ENCODE data around the gene SHMT2.

Gene SHMT2

DNA sequence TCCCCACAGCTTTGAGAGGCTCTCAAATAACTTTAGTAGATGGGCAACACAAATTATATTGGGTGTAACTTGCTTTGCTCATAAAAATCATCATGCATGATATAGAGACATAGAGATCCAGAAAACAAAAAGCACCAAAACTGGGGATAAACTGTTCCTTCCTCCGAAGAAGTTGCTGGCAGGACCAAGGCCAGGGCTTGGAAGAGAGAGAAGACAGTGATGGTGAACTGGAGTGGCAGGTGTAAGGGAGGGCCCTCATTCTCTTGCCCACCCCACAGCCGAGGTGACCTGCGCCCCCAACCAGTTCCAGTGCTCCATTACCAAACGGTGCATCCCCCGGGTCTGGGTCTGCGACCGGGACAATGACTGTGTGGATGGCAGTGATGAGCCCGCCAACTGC lies 28.3 kb upstream of the SHMT2 start:
- TF ChIP-seq, protein P1, sequence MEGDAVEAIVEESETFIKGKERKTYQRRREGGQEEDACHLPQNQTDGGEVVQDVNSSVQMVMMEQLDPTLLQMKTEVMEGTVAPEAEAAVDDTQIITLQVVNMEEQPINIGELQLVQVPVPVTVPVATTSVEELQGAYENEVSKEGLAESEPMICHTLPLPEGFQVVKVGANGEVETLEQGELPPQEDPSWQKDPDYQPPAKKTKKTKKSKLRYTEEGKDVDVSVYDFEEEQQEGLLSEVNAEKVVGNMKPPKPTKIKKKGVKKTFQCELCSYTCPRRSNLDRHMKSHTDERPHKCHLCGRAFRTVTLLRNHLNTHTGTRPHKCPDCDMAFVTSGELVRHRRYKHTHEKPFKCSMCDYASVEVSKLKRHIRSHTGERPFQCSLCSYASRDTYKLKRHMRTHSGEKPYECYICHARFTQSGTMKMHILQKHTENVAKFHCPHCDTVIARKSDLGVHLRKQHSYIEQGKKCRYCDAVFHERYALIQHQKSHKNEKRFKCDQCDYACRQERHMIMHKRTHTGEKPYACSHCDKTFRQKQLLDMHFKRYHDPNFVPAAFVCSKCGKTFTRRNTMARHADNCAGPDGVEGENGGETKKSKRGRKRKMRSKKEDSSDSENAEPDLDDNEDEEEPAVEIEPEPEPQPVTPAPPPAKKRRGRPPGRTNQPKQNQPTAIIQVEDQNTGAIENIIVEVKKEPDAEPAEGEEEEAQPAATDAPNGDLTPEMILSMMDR (IDR thresholded peaks at IDR 0.05): no peak
- H3K27me3 ChIP-seq (ENCODE audit: control insufficient read depth, insufficient read depth, low read length): no peaks in the 10 kb centered on the region
- no peak overlapping the region for H3K4me2 ChIP-seq (ENCODE audit: low read length)
- H3K36me3 ChIP-seq (ENCODE audit: control insufficient read depth, insufficient read depth, low read length): no peaks in the 10 kb centered on the region
- no peak overlapping the region for H3K27ac ChIP-seq
- no peaks in the 10 kb centered on the region for H3K79me2 ChIP-seq
- H3K4me1 ChIP-seq: no peaks in the 10 kb centered on the region
- no peak overlapping the region for H3K9ac ChIP-seq
- H3K9me3 ChIP-seq (ENCODE audit: control insufficient read depth, low read length): no peaks in the 10 kb centered on the region
- H3K4me3 ChIP-seq (ENCODE audit: low read depth, low read length): no peak overlapping the region
- no peak overlapping the region for H2AFZ ChIP-seq

DNA sequence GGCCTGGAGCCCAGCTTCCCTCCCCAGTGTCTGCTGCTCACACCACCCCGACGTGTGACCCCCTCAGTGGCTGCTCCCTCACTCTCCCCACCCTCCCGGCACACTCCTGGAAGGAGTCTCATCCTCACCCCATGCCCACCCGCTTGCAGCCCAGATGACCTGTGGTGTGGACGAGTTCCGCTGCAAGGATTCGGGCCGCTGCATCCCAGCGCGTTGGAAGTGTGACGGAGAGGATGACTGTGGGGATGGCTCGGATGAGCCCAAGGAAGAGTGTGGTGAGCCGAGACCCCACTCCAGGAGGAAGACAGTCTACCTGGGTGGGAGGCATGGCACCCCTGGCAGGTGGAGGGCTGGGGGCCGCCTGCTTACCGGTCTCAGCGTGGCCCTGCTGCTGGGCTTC lies 27.9 kb upstream of the SHMT2 start:
- H3K4me3 ChIP-seq (ENCODE audit: low read depth, low read length): no peak overlapping the region
- no peaks in the 10 kb centered on the region for H3K9me3 ChIP-seq (ENCODE audit: control insufficient read depth, low read length)
- H3K36me3 ChIP-seq (ENCODE audit: control insufficient read depth, insufficient read depth, low read length): no peaks in the 10 kb centered on the region
- no peaks in the 10 kb centered on the region for H3K79me2 ChIP-seq
- no peaks in the 10 kb centered on the region for H3K4me1 ChIP-seq
- H3K27ac ChIP-seq: no peak overlapping the region
- H3K4me2 ChIP-seq (ENCODE audit: low read length): no peak overlapping the region
- H3K27me3 ChIP-seq (ENCODE audit: control insufficient read depth, insufficient read depth, low read length): no peaks in the 10 kb centered on the region
- no peak overlapping the region for H3K9ac ChIP-seq
- TF ChIP-seq, protein P1 (IDR thresholded peaks at IDR 0.05): no peak
- H2AFZ ChIP-seq: no peak overlapping the region

DNA sequence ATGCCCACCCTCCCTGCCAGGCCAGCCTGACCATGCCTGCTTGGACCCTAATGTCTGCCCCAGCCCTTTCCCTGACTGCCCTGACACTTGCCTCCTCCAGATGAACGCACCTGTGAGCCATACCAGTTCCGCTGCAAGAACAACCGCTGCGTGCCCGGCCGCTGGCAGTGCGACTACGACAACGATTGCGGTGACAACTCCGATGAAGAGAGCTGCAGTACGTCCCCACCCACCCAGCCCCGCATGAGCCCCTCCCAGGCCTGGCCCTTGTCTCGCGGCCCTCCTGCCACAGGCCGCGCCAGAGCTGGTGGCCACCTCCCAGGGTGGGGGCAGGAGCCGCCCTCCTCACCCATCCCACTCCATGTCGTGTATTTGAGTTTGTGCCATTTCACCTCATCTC lies 27.2 kb upstream of the SHMT2 start:
- Histone ChIP-seq H3K4me3 (ENCODE audit: low read depth, low read length) (no peak overlapping the region), H3K27me3 (ENCODE audit: control insufficient read depth, insufficient read depth, low read length) (no peaks in the 10 kb centered on the region), H2AFZ (no peak overlapping the region), H3K27ac (no peak overlapping the region), H3K9me3 (ENCODE audit: control insufficient read depth, low read length) (no peaks in the 10 kb centered on the region), H3K4me1 (no peaks in the 10 kb centered on the region), H3K79me2 (no peaks in the 10 kb centered on the region), H3K4me2 (ENCODE audit: low read length) (no peak overlapping the region), H3K36me3 (ENCODE audit: control insufficient read depth, insufficient read depth, low read length) (no peaks in the 10 kb centered on the region), H3K9ac (no peak overlapping the region)
- TF ChIP-seq, protein P1 (IDR thresholded peaks at IDR 0.05): no peak

DNA sequence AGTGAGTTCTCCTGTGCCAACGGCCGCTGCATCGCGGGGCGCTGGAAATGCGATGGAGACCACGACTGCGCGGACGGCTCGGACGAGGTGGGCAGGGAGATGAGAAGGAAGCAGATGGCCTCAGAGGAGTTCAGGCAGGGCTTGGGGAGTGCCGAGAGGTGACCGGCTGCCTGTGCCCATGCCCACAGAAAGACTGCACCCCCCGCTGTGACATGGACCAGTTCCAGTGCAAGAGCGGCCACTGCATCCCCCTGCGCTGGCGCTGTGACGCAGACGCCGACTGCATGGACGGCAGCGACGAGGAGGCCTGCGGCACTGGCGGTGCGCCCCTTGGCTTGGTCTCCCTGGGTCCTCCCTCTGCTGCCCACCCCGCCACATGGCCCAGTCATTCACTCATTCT lies 26.3 kb upstream of the SHMT2 start:
- H2AFZ ChIP-seq: no peak overlapping the region
- H3K79me2 ChIP-seq: no peaks in the 10 kb centered on the region
- H3K9me3 ChIP-seq (ENCODE audit: control insufficient read depth, low read length): no peaks in the 10 kb centered on the region
- no peaks in the 10 kb centered on the region for H3K4me1 ChIP-seq
- H3K4me2 ChIP-seq (ENCODE audit: low read length): no peak overlapping the region
- no peaks in the 10 kb centered on the region for H3K27me3 ChIP-seq (ENCODE audit: control insufficient read depth, insufficient read depth, low read length)
- TF ChIP-seq, protein P1 (IDR thresholded peaks at IDR 0.05): no peak
- H3K36me3 ChIP-seq (ENCODE audit: control insufficient read depth, insufficient read depth, low read length): no peaks in the 10 kb centered on the region
- H3K4me3 ChIP-seq (ENCODE audit: low read depth, low read length): no peak overlapping the region
- H3K27ac ChIP-seq: no peak overlapping the region
- H3K9ac ChIP-seq: no peak overlapping the region

DNA sequence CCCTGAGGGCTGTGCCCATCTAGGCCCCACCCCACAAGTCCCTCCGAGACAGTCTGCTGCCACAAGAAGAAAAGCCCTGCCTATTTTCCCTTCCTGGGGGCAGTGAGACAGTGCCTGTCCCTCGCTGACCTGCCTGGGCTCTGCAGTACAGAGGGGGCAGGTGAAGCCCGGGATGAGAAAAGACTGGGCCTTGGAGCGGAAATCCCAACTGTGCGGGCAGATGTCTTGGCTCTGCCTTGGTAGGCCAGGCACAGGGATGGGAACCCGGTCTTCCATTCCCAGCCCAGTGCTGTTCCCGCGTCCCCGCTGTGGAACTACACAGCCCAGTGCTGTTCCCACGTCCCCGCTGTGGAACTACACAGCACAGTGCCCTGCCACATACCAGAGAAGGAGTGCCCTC lies 25.7 kb upstream of the SHMT2 start:
- Histone ChIP-seq H3K27ac (no peak overlapping the region), H3K4me3 (ENCODE audit: low read depth, low read length) (no peak overlapping the region), H3K4me2 (ENCODE audit: low read length) (no peak overlapping the region), H3K9me3 (ENCODE audit: control insufficient read depth, low read length) (no peaks in the 10 kb centered on the region), H3K9ac (no peak overlapping the region), H3K27me3 (ENCODE audit: control insufficient read depth, insufficient read depth, low read length) (no peaks in the 10 kb centered on the region), H2AFZ (no peak overlapping the region), H3K36me3 (ENCODE audit: control insufficient read depth, insufficient read depth, low read length) (no peaks in the 10 kb centered on the region), H3K4me1 (no peaks in the 10 kb centered on the region), H3K79me2 (no peaks in the 10 kb centered on the region)
- TF ChIP-seq, protein P1 (IDR thresholded peaks at IDR 0.05): no peak

Data from parathyroid adenoma (tissue), 2 donors.